OCI-LY1 (cell line): ENCODE measurements around the gene STAC3.

Experiments used
- EZH2 ChIP-seq: fragments of 200-600 bp; sonication (generic), shearing (Covaris generic); IDR thresholded peaks from 2 replicates; pipeline ENCODE4 v1.8.0; 2017; ENCODE audit warnings: borderline replicate concordance, mixed run types, mild to moderate bottlenecking, antibody characterized with exemption, low read length, moderate library complexity, mixed read lengths
- TF ChIP-seq, protein P1 (sequence below): fragments of 200-600 bp; sonication (generic), shearing (Covaris generic); IDR thresholded peaks from 2 replicates; pipeline ENCODE4 v1.5.1; 2017; ENCODE audit warnings: mild to moderate bottlenecking, antibody characterized with exemption, low read length, moderate library complexity, mixed read lengths

DNA sequence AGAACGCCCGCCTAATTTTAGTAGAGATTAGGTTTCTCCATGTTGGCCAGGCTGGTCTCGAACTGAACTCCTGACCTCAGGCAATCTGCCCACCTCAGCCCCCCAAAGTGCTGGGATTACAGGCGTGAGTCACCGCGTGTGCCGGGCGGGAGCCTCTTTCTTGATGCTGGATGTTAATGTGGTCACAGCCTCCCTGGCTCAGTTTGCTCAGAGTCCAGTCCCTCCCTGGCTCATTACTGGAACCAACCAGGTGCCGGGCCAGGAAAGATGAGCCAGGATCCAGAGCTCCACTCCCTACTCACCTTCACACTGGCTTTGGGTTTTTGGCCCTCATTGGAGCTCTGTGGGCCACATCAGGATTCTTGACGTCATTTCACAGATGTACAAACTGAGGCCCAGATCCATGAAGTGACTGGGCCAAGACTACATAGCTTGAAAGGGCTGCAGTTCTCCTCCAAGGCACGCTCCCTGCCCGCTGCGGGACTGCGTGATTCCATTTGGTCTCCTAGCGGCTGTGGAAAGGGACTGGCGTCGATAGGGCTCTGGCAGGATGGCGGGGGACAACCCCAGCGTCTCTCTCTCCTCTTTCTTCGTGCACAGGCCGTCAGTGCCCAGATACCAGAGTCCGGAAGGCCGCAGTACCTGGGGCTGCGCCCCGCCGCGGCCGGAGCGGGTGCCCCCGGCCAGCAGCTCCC lies 26.6 kb downstream of the STAC3 start:
- TF ChIP-seq, protein P1, sequence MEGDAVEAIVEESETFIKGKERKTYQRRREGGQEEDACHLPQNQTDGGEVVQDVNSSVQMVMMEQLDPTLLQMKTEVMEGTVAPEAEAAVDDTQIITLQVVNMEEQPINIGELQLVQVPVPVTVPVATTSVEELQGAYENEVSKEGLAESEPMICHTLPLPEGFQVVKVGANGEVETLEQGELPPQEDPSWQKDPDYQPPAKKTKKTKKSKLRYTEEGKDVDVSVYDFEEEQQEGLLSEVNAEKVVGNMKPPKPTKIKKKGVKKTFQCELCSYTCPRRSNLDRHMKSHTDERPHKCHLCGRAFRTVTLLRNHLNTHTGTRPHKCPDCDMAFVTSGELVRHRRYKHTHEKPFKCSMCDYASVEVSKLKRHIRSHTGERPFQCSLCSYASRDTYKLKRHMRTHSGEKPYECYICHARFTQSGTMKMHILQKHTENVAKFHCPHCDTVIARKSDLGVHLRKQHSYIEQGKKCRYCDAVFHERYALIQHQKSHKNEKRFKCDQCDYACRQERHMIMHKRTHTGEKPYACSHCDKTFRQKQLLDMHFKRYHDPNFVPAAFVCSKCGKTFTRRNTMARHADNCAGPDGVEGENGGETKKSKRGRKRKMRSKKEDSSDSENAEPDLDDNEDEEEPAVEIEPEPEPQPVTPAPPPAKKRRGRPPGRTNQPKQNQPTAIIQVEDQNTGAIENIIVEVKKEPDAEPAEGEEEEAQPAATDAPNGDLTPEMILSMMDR = no peak
- no peak for TF ChIP-seq EZH2
